GM21723 (cell line): ENCODE data around the gene ITGB8.
"Not testable (repeated sequence)": the region's sequence is repeated elsewhere in the genome, so short reads cannot be mapped to it uniquely, and the experiment has no call there.

Source experiments
- ATAC-seq: cut with Tn5 transposase; IDR thresholded peaks from one replicate; pipeline ENCODE4 v1.9.1; 2021; ENCODE audit warnings: mild to moderate bottlenecking, moderate library complexity; ENCODE audit not compliant: unreplicated experiment

The ITGB8 gene

GRCh38 chr7:20364571-20365196, 34.0 kb downstream of the ITGB8 start:
- no peak for ATAC-seq

DNA sequence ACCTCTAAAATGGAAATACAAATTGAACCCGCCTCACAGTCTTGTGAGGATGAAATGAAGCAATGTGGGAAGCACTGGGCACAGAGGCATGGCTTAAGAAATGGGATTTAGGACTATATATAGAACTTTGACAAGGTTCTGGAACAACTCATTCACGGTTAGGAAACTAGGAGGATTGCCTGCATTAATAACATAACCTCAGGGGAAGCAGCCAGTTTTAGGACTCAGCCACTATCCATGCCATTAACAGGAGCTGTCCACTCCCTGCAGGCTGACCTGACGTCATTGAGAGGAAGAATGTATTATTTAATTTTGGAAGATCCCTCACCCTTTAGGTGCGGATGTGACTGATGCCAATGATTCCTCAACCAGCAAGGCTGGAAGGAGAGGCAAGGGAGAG, 34.8 kb downstream of the ITGB8 start:
- no peak for ATAC-seq

- no peak for ATAC-seq
These were observed 43.7 kb downstream of the ITGB8 start for GRCh38 chr7:20374399-20374798.

- no peak for ATAC-seq
These were observed 46.1 kb downstream of the ITGB8 start for GRCh38 chr7:20376796-20377195.

DNA sequence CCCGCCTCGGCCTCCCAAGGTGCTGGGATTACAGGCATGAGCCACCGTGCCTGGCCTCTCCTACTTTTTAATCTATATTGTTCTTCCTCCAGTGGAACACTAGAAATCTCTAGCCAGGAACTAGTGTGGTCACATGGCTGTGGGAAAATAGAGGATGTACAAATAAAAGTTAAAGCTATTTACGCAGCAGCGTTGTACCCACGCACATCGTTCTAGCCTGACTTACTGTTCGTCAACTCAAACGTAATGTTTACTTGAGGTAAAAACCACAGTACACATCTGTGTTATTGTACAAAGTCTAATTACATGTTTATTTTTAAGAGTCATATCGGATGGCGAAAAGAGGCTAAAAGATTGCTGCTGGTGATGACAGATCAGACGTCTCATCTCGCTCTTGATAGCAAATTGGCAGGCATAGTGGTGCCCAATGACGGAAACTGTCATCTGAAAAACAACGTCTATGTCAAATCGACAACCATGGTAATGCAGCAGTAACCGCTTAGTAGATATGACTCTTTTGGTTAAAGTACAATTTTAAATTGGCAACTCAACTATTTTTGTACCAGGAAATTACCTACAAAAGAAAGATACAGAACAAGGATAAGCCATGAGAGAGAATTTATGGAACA, 50.8 kb downstream of the ITGB8 start:
- no peak for ATAC-seq

DNA sequence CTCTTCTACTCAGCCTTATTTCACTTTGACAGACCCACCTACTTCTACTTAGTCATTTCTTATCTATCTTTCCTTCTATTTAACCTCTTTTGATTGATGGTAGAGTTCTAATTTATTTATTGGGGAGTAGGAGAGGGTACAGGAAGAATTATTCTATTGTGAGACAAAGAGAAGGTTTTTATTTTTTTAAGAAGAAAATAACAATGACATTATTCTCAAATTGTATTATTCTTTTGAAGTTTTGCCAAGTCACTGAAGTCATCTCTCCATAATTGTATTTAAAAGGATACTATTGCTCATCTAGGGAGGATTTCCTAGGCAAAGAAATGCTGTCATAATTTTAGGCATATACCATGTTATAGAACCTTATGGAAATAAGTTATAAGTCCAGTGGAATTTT, 52.7 kb downstream of the ITGB8 start:
- no peak for ATAC-seq

GRCh38 chr7:20385126-20385525, 54.4 kb downstream of the ITGB8 start:
- ATAC-seq, result no peak

- no peak for ATAC-seq
These were observed 57.4 kb downstream of the ITGB8 start for GRCh38 chr7:20388084-20388483.

GRCh38 chr7:20389192-20389591, 58.5 kb downstream of the ITGB8 start:
- not testable (repeated sequence) for ATAC-seq

DNA sequence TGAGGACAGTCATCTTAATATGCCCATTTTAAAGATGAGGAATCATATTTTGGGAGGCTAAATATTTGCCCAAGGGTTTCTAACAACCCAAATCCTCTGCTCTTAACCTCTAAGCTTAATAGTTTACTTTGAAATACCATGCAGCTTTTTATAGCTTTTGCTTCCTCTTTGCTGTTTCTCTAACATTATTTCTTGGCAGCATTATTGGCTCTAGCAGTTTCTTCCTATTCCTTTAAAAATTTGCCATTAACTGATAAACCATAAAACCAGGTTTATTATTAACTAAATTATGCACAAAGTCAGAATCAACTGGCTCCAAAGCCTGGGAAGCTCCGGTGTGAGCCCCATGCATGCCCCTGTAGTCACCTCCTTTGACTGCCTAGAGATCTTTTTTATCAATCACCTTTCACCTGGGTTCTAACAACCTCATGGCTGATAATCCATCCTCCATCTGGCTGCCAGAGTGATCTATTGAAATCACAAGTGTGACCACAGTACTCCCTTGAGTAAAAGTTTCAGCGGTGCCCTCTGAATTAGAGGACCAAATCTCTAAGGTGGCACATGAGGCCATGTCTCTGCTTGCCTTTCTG, 62.4 kb downstream of the ITGB8 start:
- ATAC-seq, result no peak

GRCh38 chr7:20393616-20394015, 62.9 kb downstream of the ITGB8 start:
- ATAC-seq, result no peak

- no peak for ATAC-seq
These were observed 63.6 kb downstream of the ITGB8 start for GRCh38 chr7:20394284-20394683.

- no peak for ATAC-seq
These were observed 64.4 kb downstream of the ITGB8 start for GRCh38 chr7:20395104-20395503.

- ATAC-seq, result no peak
These were observed 64.8 kb downstream of the ITGB8 start for GRCh38 chr7:20395511-20395910.

DNA sequence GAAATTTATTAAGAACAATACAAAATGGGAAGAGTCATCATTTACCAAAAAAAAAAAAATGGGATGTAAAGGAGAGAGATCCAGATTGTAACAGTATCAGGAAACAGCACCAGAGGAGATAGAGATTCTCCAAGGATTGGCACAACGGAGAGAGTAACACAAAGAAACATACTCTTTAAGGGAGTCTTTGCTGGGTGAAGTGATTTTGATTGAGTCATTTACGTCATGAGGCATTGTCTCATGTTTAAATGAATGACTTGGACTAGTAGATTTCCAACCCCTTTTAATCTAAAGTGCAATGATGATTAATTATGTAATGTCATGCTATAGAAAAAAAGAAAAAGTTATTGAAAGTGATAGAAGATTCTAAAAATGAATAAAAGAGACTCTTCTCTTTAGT, 68.8 kb downstream of the ITGB8 start:
- ATAC-seq, result no peak

DNA sequence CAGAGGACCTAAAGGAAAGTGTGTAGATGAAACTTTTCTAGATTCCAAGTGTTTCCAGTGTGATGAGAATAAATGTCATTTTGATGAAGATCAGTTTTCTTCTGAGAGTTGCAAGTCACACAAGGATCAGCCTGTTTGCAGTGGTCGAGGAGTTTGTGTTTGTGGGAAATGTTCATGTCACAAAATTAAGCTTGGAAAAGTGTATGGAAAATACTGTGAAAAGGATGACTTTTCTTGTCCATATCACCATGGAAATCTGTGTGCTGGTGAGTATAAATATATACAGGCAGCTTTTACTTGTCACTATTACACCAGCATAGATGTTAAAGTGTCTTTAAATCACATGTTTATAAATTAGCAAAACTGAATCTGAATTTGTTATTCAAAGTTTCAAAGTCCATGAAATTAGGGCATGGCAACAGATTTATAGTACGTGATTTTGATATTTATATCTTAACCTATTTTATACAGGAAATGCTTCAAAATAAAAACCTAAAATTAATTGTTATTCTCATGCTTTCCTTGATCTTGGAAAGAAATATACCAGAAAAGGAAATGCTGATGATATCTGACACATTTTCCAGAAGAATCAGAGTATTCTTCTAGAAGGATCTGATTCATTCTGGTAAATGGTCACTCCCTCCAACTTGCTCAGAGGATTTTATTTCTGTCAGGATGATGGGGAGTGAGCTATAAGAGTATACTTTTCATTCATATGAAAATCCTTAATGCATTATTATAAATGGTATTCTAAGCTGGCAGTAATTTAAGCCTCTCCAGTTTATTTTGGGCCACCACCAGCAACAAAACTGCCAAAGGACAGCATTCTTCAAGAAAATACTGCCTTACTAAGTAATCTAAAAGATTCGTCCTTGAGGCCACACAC, 71.4 kb downstream of the ITGB8 start:
- ATAC-seq, result no peak

DNA sequence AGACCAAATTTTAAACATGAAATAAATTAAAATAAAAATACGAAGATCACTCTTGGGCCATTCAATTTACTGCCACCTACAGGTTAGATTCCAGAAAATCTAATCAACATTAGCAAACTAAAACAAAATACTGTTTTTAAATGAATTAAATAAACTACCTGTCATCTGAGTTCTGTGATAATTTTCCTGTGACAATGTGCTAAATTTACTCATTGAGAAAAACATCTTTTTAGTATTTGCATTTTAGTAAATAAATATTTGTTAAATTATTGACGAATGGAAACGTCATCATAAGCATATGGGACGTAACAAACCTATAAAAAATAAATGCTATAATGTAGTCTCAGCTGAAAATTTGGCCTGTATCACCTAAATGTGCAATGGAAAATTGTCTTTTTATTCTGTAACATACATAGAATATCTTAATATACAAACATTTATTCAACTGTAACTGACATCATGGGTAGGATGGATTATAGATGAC, 72.1 kb downstream of the ITGB8 start:
- ATAC-seq, result no peak

- no peak for ATAC-seq
These were observed 72.6 kb downstream of the ITGB8 start for GRCh38 chr7:20403331-20403730.

- ATAC-seq, result no peak
These were observed 73.6 kb downstream of the ITGB8 start for GRCh38 chr7:20404320-20404719.

GRCh38 chr7:20407585-20408466, 77.1 kb downstream of the ITGB8 start:
- no peak for ATAC-seq

GRCh38 chr7:20408467-20408826, 77.7 kb downstream of the ITGB8 start:
- no peak for ATAC-seq
